Ramos (cell line): ENCODE data around the gene PDCD6IP.
"Not testable (repeated sequence)": the region's sequence is repeated elsewhere in the genome, so short reads cannot be mapped to it uniquely, and the experiment has no call there.

Experiments used
- in situ Hi-C: fragments of 300-500 bp; cut with MboI; formaldehyde crosslinking; loops from one replicate; pipeline ENCODE4 v1.14.3; 2022; ENCODE audit warnings: low sequenced_read_pairs; ENCODE audit not compliant: unreplicated experiment

Gene PDCD6IP, protein sequence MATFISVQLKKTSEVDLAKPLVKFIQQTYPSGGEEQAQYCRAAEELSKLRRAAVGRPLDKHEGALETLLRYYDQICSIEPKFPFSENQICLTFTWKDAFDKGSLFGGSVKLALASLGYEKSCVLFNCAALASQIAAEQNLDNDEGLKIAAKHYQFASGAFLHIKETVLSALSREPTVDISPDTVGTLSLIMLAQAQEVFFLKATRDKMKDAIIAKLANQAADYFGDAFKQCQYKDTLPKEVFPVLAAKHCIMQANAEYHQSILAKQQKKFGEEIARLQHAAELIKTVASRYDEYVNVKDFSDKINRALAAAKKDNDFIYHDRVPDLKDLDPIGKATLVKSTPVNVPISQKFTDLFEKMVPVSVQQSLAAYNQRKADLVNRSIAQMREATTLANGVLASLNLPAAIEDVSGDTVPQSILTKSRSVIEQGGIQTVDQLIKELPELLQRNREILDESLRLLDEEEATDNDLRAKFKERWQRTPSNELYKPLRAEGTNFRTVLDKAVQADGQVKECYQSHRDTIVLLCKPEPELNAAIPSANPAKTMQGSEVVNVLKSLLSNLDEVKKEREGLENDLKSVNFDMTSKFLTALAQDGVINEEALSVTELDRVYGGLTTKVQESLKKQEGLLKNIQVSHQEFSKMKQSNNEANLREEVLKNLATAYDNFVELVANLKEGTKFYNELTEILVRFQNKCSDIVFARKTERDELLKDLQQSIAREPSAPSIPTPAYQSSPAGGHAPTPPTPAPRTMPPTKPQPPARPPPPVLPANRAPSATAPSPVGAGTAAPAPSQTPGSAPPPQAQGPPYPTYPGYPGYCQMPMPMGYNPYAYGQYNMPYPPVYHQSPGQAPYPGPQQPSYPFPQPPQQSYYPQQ

DNA sequence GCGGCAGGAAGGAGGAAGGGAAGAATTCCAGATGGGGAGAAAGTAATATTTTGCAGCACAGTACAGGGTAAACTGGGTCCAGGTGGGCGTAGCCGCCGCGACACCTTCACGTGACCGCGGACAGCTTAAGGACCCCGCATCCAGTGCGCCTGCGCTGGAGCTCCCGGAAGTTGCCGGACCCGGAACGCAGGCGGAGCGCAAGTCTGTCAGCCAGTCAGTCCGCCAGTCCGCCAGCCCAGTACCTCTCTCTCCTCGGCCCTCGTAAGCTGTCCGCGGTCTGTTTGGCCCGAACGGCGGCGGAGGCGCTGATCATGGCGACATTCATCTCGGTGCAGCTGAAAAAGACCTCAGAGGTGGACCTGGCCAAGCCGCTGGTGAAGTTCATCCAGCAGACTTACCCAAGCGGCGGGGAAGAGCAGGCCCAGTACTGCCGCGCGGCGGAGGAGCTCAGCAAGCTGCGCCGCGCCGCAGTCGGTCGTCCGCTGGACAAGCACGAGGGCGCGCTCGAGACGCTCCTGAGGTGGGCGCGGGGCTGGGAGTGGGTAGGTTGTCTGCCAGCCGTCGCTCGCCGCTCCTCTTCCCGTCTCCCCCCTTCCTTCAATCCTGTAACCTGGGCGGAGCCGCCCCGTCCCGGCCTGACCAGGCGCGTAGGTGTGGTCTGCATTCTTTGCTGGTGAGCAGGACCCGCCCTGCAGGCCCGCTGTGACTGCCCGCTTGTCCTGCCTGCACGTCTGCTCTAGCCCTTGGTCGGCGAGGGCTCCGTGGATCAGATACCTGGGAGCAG lies at the start of gene PDCD6IP:
TSS of gene PDCD6IP (plus strand) at position 213 of the 784 bp plus-strand sequence. CDS start at position 312, 99 bp downstream.
- in situ Hi-C loops, result no loop called here

DNA sequence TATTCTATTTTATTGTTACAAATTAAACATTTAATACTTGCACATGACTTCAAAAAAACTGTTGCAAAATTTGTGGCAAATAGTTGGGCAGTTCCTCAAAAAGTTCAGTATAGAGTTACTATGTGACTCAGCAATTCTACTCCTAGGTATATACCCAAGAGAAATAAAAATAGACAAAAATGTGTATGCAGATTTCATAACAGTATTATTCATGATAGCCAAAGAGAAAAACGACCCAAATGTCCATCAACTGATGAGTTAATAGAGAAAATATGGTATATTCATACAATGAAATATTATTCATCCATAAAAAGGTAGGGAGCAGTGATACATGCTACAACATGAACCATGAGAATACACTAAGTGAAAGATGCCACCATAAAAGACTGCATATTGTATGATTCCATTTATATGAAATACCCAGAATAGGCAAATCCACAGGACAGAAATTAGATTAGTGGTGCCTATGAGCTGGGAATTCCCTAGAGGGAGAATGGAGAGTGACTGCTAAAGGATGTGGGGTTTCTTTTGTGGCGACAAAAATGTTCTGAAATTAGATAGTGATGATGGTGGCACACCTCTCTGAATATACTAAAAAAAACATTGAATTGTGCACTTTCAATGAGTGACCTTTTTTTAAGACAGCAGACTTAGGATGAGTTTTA lies 48.8 kb upstream of the PDCD6IP start:
- in situ Hi-C loops, result no loop called here

DNA sequence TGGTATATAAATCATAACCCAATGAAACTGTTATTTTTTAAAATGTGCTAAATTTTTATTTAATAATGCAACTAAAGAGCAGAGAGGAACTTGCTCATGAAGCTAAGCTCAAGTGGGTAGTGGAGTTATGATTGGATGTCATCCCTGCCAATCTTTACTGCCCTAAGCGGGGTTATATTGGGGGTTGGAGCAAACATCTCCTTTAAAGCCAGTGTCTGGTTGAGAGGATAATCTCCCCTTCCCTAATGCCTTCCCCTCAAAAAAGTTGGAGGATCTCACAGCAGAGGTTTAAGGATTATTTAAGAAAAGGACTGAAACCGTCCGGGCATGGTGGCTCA lies 48.2 kb upstream of the PDCD6IP start:
- in situ Hi-C loops, result no loop called here

DNA sequence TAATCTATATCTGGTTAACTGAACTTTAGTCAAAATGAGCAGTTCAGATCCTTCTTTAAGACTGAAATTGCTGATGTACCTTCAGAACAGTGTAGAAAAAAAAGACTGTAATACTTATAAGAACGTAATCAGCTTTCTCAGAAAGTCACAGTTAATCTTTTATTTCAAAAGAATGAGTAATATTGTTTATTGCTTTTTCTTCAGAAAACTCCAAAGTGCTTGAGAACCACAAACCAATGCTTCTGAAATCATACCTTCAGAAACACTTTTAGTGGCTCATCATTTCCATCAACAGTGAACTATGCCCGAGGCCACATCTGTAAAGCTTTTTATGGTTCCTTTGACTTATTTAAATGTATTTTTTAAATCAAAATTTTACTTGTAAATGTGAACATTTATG lies 47.1 kb upstream of the PDCD6IP start:
- in situ Hi-C loops, result no loop called here

DNA sequence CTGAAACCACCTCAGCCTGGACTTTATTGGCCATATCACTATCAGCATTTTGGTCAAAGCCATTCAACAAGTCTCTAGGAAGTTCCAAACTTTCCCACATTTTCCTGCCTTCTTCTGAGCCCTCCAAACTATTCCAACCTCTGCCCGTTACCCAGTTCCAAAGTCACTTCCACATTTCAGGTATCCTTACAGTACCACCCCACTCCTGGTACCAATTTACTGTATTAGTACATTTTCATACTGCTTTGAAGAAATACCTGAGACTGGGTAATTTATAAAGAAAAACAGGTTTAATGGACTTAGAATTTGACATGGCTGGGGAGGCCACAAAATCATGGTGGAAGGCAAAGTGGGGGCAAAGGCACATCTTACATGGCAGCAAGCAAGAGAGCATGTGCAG lies 44.0 kb upstream of the PDCD6IP start:
- in situ Hi-C loops, result not testable (repeated sequence)

DNA sequence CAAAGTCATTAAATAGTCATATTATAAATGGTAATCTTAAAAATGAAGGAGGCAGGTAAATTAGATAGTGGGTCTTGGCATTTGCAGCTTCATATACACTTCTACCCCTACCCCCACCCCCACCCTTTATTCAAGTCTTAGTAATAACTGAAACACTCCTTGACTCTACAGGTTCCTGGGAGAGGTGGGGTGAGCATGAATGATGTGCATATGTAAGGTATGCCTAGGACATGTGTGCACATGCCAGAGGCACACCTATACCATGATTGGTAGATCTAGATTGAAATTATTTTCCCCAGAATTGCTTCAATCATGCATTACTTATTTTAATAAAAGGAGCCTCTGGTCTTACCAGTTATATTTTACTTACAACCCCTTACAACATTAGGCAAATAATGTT lies 40.1 kb upstream of the PDCD6IP start:
- in situ Hi-C loops, result no loop called here

DNA sequence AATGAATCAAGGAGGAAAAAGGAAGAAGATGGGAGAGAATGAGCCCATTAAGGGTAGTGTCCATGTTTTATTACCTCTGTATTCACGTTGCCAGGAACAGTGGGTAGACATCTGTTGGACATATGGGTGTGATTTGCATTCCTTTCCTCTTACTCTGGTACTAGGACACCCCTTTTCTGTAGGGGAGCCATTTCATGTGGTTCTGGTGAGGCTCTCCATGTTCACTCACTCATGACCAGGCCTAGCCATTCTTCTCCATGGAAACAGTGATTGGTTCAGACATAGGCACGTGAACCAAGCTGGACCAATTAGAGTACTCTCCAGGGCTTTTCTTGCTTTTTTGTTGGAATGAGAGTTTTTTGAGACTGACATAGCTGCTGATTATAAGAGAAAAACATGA lies 39.6 kb upstream of the PDCD6IP start:
- in situ Hi-C loops, result no loop called here

DNA sequence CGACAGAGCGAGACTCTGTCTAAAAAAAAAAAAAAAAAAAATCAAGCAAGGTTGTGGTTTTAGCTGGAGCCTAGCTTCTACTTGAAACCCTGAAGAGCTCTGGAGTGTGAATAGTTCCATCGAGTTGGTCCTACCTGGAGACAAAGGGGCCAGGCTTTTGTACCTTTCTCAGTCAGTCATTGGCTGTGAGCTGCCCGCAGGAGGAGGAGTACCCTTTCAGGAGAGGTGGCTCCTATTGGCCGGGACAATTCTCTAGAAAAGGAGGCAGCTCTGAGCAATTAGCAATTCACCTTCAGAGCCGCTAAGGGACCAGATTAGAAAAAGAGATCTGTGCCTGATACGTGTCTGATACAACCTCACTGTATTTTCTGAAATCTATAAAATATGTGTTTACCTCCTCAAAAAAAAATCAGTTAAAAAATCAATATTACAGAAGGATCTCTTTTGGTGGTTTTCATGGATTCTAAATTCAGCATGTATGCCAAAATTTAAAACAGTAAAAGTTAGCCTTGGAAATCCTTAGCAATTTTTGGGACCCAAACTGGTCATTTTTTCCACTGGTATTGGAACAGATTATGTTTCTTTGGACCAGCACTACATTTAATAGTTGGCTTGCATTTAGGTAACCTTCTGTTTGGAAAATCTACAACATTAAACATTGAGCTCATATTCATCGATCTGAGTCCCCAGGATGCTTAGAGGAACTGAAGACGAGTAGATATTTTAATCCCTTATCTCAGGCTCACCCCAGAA lies 29.7 kb upstream of the PDCD6IP start:
- in situ Hi-C loops, result no loop called here

DNA sequence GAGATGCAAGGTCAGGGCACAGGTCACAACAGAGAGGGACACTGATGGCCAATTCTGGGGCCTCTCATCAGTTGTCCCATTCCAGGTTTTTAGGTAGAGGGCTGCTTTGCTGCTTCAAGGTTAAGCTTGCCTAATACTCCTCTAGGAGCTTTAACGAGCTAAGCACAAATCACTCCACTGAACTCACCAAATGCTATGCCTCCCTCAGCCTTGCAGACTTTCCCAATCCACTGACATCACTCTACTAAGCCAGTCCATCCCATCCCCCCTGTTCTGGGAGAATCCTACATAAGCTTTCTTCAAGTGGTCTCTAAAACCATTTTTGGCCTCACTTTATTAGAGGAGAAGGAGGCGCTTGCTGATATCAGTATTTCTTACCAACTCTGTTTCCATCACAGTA lies 24.8 kb upstream of the PDCD6IP start:
- in situ Hi-C loops, result no loop called here

DNA sequence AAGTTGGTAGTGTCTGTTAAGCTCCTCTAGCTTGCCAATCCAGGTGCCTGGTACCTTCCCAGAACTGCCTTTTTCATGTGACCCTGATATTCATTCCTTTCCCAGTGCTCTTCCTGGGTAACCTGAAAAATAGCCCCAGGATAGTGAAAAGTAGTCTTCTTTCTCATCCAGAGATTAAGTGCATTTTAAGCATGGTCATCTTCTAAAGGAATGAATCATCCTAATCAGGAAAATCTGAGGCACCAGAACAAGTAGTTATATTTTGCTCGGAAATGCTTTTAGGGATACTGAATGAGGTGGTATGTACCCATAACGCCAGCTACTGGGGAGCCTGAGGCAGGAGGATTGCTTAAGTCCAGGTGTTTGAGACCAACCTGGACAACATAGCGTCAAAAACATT lies 23.1 kb upstream of the PDCD6IP start:
- in situ Hi-C loops, result no loop called here

DNA sequence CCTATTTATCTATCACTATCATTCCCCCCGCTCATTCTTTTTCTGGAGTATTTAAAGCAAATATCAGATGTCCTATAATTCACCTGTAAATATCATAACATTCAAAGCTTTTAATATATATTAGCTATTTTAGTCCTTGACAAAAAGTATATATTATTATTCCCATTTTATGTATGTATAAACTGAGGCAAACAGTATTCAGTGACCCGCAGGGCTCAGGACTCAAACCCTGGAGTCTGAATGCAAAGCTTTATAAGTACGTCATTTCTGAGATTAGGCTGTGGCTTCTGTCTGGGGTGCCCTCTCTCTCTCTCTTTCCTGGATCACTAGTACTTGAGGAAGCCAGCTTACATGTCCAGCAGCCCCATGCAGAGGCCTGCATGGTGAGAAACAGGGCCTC lies 20.4 kb upstream of the PDCD6IP start:
- in situ Hi-C loops, result no loop called here

DNA sequence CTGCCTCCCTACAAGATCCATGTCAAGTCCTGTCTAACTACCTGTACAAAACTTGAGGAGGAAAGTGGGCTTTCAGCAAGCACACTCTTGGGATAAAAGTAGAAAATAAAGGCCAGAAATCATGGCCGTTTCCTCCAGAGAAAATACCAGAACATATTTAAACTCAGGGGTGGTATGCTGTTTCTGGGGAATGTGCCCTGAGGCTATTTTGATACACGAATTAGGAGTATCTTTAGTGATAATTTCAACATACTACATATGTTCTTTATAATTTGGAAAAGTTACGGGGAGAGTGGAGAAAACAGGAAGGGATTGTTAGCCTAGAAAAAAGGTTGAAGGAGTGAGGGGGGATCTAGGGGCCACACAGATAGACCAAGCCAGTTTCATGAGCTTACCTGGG lies 18.7 kb upstream of the PDCD6IP start:
- in situ Hi-C loops, result loop anchor here (10.0 kb wide), 1 partner anchor 655 kb away; no protein-coding TSS in a partner anchor

DNA sequence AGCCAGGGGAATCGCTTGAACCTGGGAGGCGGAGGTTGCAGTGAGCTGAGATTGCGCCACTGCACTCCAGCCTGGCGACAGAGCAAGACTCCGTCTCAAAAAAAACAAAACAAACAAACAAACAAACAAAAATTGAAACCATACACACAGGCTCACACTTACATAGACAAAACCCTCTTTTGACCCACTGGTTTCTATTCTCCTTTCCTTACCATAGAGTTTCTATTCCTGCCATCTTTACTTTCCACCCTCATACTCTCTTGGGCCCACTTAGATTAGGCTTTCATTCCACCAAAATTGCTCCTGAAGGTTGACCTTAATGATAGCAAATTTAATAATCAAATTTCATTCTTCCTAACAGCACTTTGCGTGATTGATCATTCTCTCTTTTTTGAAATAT lies 17.0 kb upstream of the PDCD6IP start:
- in situ Hi-C loops, result loop anchor here (10.0 kb wide), 1 partner anchor 657 kb away; no protein-coding TSS in a partner anchor

DNA sequence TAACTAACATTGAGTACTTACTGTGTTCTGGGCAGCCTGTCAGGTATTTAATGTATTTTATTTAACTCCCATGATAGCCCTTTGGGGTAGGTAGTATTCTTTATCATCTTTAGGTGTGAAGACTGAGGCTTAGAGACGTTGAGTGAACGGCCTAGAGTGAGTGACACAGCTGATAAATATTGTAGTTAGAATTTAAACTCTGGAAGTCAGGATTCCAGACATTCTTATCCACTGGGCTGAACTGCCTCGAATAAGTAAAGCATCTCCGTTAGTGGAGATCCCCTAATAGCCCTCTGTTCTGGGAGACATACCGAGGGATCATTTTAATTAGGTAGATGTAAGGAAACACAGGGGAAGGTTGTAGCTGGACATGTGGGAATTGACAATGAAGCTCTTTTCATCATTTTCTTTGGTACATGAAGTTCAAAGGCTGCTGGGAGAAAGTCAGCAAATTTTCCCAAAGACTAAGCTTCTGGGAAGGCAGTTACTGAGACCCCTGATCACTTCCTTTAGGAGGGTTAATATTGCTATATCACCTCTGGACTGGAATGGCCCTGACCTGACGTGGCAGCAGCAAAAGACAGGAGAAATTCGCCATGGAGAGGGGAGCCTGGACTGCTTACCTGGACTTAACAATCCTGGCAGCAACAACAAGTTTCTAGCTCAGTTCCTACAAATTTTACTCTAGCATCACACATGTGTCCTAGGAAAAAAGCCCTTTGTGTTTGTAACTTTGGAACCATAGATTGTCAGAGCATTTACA lies 11.7 kb upstream of the PDCD6IP start:
- in situ Hi-C loops, result loop anchor here (5.0 to 10.0 kb wide), 2 partner anchors 149 to 662 kb away; no protein-coding TSS in a partner anchor

DNA sequence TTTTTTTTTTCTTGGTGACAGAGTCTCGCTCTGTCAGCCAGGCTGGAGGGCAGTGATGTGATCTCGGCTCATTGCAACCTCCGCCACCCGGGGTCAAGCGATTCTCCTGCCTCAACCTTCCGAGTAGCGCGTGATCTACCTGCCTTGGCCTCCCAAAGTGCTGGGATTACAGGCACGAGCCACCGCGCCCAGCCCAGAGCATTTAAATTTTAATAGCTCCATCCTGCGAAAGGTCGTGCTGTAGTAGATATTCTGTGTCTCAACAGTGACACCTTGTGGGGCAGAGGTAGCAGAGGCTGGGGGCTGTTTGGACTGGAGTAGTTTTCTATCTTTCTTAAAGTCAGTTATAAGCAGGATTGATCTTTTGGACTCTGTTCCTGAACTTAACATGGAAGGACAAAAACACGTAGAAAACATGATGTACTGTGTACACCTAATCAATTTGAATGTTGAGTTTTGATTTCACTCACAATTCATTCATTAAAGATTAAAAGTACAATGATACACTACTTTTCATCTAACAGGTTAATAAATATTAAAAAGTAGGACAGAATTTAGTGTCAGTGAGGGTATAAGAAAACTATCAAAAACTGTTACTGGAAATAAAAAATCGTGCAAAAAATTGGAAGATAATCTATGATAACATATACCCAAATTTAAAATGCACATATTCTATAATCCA lies 11.0 kb upstream of the PDCD6IP start:
- in situ Hi-C loops, result loop anchor here (5.0 to 10.0 kb wide), 2 partner anchors 150 to 663 kb away; no protein-coding TSS in a partner anchor

DNA sequence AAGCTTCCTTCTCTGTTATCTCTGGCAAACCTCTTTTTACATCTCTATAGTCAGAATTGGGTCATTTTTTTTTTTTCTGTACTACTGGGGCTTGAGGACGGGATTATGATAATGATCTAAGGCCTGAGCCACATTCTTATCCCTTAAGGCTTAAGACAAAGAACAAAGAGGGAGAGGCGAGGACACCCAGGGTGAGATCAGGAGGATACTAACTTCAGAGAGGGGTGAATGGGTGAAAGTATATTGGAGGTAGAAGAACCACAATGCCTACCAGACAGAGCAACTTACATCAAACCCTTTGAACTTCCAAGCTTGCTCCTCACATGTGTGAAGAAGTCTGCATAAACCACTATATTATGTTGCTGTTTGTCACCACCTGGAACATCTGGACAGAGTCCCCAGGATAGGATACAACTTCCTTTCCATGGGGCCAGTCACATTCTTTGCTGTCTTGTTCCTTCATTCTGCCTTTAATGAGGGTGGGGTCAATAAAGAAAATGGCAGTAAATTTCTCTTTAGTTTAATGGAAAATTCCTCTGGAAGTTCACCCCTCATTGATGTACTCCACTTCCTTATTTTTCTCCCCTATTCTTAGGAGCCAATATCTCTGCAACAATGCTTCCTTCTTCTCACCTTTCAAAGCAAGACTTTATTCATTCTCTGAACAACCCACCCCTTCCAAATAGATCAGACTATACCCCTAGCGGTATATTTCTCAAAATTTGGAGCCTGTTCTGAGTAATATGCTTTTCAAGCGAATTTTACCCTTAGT lies 9.1 kb upstream of the PDCD6IP start:
- in situ Hi-C loops, result loop anchor here (5.0 to 10.0 kb wide), 2 partner anchors 152 to 665 kb away; no protein-coding TSS in a partner anchor

DNA sequence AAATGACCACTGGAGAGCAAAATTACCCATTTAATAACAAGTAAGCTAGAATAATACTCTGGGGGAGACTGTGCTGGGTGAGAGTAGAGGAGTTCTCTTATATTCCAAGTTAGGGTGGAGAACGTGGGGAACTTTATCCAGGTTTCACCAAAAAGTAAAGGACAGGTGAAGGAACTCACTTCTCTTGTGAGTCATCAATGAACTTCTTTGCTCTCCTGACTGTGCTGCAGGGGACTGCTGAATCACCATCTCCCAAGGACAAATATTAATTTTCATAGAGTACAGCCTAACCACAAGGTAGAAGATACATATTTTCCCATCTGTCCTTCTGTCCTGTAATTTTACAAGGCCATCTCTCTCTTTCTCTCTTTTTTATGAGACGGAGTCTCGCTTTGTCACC lies 8.3 kb upstream of the PDCD6IP start:
- in situ Hi-C loops, result no loop called here
